ENCODE measurements around the gene FCHSD1.
"Not testable (repeated sequence)": the region's sequence is repeated elsewhere in the genome, so short reads cannot be mapped to it uniquely, and the experiment has no call there.

FCHSD1 gene

DNA sequence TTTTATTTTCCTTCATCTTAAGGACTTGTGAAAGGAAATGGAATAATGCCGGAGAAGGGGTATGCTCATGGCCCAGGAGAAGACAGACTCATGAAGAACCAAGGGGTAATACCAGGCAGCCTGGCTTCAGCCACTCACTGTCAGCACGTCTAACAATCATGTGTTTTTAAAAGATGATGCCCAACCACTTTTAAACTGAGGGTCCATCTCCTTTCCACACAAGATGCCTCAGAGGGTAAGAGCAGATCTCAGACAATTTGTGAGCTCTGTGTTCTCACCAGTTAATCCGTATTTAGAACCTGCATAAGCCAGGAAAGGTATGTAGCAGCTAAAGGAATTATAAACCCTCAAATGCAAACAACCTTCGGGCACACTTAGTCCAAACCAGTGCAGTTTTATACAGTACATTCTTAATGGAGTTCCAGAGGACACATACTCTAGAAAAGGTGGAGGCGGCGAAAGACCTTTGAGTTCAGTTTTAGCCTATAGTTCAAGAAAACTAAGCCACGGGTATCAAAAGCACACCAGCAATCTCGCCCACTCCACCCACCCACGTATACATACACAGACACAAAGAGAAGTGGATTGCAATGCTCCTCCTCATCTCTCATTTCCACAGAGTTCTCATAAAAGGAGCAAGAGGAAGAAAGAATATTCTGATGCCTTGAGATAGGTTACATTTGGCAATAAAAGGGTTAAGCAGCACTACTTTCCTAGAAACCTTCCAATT is 35.1 kb downstream of the FCHSD1 start:
- no peak for DNase-seq

DNA sequence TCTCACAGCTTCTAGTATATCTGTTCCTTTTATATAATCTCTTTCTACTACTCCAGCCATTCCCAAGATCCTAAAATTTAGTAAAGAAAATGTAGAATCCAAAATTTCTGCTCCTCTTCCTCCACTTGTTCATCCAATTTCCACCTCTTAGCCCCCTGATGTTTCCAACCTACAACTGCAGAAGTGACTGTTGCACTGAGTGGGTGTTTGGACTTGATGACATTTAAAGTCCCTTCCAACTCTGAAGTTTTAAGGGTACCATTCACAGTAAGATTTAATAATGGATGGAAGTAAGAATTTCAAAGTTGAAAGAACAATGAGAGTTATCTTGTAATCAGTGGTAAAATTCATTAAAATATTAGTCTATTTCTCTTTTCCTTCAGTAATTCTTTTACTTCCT is 37.9 kb downstream of the FCHSD1 start:
- DNase-seq, result no peak

DNA sequence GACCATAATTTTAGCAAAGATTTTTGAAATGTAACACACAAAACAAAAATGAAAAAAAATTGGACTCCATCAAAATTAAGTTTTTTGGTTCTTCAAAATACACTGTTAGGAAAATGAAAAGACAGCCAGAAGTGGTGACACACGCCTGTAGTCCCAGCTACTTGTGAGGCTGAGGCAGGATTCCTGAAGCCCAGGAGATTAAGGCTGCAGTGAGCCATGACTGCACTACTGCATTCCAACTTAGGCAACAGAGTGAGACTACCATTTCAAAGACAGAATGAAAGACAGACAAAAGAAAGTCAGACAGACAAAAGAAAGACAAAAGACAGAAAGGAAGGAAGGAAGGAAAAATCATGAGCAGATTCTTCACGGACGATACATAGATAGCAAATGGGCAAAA is 39.9 kb downstream of the FCHSD1 start:
- DNase-seq, result no peak

DNA sequence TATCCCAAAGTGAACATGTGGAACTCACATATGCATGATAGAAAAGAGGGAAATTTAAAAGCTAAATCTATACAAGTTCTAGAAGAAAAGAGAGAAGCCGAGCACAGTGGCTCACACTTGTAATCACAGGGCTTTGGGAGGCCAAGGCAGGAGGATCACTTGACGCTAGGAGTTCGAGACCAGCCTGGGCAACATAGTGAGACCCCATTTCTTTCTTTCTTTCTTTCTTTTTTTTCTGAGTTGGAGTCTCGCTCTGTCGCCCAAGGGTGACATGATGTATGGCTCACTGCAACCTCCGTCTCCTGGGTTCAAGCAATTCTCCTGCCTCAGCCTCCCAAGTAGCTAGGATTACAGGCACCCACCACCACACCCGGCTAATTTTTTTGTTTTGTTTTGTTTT is 41.3 kb downstream of the FCHSD1 start:
- not testable (repeated sequence) for DNase-seq

GRCh38 chr5:141609044-141609443 is 42.2 kb downstream of the FCHSD1 start:
- DNase-seq, result no peak

GRCh38 chr5:141608557-141608956 is 42.7 kb downstream of the FCHSD1 start:
- no peak for DNase-seq

- DNase-seq, result no peak
Observed at GRCh38 chr5:141608046-141608445, 43.2 kb downstream of the FCHSD1 start.

DNA sequence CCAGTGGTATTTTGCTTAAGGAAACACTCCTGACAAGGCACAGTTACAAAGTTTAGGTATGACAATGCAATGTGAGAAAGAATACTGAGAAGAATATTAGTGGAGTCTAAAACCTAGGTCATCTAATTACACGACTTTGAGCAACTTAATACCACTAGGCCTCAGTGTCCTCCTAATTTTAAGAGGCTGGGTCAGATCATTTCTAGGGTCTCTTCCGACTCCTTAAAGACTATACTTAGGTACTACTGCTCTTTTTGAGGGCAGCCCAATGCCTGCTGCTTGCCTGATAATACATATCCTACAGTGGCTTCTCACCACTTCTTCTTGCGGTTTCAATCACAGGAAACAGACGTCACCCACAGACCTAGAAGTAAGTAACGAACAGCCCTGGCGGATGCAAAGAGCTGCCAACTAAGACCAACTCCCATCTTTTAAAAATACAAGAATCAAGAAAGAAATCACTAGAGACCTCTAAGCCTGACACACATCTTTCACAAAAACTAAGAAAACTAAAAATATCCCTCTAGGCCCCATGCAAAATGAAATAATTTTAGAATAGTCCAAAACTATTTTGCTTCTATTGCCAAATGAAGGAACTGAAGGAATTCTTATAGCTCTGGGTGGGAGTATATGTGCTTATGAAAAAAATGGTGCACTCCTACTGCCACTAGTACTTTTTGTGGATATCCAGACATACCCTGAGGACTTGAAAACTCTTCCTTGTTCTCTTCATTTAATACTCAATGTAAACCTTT is 45.5 kb downstream of the FCHSD1 start:
- DNase-seq, result peak; percentile 88

DNA sequence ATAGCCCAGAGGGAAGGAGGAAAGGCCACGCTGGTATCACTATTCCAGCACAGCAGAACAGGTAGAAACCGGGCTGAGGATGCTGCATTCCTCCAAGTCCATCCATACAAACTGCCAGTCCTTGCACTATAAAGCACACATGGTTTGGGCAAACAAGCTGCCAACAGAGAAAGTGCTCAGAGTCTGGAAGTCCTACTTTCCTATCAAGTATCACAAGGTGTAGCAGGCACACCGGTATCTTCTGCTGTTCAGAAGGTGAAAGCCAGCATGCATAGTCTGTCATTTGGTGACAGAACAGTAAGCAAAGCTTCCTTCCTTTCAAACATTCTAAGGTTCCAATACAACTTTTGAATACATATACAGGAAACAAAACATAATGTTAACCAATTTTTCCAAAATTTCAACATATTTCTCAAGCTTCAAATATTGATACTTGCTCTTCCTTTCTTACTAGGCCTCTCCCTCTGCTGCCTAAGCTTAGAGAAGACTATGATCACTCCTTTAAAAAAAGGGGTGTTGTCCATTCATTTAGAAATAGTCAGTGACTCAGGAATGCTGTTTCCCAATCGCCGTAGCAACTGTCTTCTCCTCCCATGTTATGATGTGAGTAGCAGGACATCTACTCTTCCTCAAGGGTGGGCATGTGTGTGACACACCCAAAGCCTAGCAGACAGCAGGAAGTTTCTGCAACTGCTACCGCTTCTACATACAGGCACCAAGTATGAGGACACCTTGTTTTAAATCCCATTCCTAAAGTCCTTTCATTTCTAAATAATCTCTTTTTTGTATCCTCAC is 47.1 kb downstream of the FCHSD1 start:
- peak; percentile 15 for DNase-seq

DNA sequence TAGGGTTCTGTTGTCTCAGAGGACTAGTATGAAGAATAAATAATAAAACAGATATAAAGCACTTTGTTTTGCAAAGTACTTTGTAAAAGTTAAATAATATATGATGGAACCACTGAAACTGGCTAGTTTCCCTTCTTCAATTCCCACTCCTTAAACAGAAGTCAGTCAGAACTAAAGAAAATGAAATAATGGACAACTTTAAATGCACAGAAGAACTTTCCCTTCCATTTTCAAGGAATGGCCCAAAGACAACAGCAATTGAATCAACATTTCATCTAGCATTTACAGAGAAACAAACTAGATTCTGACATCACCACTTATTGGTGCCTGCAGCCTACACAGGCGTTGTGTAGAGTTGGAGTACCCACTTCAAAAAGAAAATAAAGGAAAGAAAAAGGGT is 48.6 kb downstream of the FCHSD1 start:
- no peak for DNase-seq

DNA sequence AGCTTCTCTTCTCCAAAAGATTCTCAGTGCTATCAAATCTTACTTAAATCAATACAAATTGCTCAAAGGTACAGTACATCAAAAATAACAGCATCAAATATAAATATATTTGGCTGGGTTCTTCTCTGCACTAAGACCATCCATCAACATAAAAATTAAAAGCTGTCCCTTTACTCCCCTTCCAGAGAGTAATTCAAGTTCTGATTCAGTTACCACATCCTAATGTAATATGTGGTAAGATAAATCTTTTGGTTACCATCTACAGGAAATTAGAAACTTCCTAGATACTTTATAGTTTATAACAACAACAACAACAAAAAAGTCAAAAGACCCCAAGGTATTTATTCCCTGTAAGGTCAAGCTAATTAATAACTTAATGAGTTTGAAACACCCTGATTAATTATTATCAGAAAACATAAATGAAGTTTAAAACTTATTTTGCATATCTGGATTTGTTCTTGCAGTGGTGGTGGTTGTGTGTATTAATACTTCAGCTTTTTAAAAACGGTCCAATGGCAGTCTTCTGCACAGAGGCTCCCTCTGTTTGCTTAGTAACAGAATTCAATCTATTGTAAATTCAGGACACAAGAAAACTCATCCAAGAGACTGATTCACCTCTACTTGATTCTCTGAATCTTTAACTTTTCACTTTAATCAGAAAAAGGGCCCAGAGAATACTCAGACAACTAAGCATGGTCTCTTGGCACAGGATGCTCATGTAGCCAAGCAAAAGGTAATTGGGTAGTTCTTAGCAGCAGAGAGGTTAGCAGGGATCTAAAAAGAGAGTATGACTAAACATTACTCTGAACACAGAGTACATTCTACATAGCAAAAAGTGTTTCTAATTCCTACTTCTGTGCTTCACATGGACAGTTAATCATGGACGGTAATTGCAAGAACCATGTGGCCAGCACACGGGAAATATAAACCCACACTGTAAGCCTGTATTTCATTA is 52.5 kb downstream of the FCHSD1 start:
- DNase-seq, result peak; percentile 17

DNA sequence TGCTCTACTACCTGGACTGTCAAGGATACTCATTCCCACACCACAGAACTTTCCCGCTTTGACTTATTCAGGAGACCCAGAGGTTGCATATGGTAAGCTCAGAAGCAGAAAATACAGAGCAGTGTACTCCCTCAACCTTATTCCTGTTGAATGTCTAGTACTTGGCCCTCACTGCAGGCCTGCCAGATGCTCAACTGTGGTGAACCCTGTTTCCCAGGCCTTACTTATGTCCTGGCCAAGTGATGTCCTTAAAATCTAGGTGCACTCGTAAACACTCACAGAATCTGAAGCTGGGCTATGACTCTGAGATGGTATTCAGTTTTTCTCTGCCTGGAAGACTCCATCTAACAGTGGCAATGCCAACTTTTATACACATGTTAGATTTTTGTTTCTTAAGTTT is 53.4 kb downstream of the FCHSD1 start:
- no peak for DNase-seq

- DNase-seq, result no peak
Observed at GRCh38 chr5:141597394-141597793, 53.8 kb downstream of the FCHSD1 start.

- DNase-seq, result no peak
Observed at GRCh38 chr5:141596867-141597266, 54.4 kb downstream of the FCHSD1 start.

DNA sequence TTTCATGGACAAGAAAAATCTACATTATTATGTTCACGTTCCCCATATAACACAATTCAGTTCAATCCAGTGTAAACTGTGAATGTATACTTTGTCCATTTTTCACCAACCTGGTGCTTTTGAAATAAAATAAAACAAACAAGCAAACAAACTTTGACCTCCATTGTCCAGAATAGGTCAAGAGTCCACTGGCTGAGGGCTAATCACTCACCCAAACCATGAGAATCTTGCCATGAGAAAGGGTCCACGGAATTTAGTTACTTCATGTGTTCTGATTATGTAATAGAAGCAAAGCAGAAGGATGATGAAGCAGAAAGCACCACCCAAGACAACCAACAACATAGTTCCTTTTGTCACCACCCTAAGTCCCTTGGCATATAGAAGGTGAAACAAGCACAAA is 61.1 kb downstream of the FCHSD1 start:
- no peak for DNase-seq

Data from central memory CD4-positive, alpha-beta T cell (primary cell).